GM23248 (cell line): ENCODE data around the gene WDR64. TPM values are rescaled to one million over a fixed set of nuclear protein-coding genes. Genes with fewer than 3 reads are reported as not detected.

Experiments
- DNase-seq: peaks from one replicate; pipeline ENCODE4 v3.0.0-alpha.2; 2015
- H2AFZ ChIP-seq: fragments of 200-600 bp; sonication (generic); 2 replicates; pipeline ENCODE4 v1.6.1; 2016; ENCODE audit warnings: antibody characterized with exemption
- H3F3A ChIP-seq: fragments of 200-600 bp; sonication (generic); 2 replicates; pipeline ENCODE4 v1.6.1; 2016; ENCODE audit warnings: mild to moderate bottlenecking, antibody characterized with exemption, mixed run types; ENCODE audit not compliant: insufficient read depth
- H3K27ac ChIP-seq: fragments of 200-600 bp; sonication (generic); 2 replicates; pipeline ENCODE4 v1.5.1; 2016; ENCODE audit warnings: mild to moderate bottlenecking
- H3K27me3 ChIP-seq: fragments of 200-600 bp; sonication (generic); replicated peaks from 2 replicates; pipeline ENCODE4 v1.6.1; 2016; ENCODE audit warnings: mild to moderate bottlenecking; ENCODE audit not compliant: insufficient read depth
- H3K36me3 ChIP-seq: fragments of 200-600 bp; sonication (generic); 2 replicates; pipeline ENCODE4 v1.6.1; 2016; ENCODE audit warnings: low read depth, mild to moderate bottlenecking
- H3K4me1 ChIP-seq: fragments of 200-600 bp; sonication (generic); 2 replicates; pipeline ENCODE4 v1.6.1; 2016; ENCODE audit warnings: mild to moderate bottlenecking; ENCODE audit not compliant: insufficient read depth
- H3K4me2 ChIP-seq: fragments of 200-600 bp; sonication (generic); one replicate; pipeline ENCODE4 v1.6.1; 2016; ENCODE audit warnings: mild to moderate bottlenecking; ENCODE audit not compliant: unreplicated experiment
- H3K4me3 ChIP-seq: fragments of 200-600 bp; sonication (generic); 2 replicates; pipeline ENCODE4 v1.5.1; 2016; ENCODE audit warnings: mild to moderate bottlenecking
- H3K79me2 ChIP-seq: fragments of 200-600 bp; sonication (generic); 2 replicates; pipeline ENCODE4 v1.6.1; 2016; ENCODE audit warnings: mild to moderate bottlenecking; ENCODE audit not compliant: insufficient read depth
- H3K9ac ChIP-seq: fragments of 200-600 bp; sonication (generic); 2 replicates; pipeline ENCODE4 v1.6.1; 2016; ENCODE audit warnings: mild to moderate bottlenecking
- H3K9me2 ChIP-seq: fragments of 200-600 bp; sonication (generic); 2 replicates; pipeline ENCODE4 v1.6.1; 2016; ENCODE audit warnings: mixed run types, mild to moderate bottlenecking, moderate library complexity; ENCODE audit not compliant: insufficient read depth
- H3K9me3 ChIP-seq: fragments of 200-600 bp; sonication (generic); one replicate; pipeline ENCODE4 v1.6.1; 2017; ENCODE audit warnings: low read depth
- H4K20me1 ChIP-seq: fragments of 200-600 bp; sonication (generic); 2 replicates; pipeline ENCODE4 v1.6.0; 2016; ENCODE audit not compliant: insufficient read depth
- EZH2 ChIP-seq: fragments of 200-600 bp; sonication (generic); IDR thresholded peaks from 2 replicates; pipeline ENCODE4 v1.6.1; 2018; ENCODE audit warnings: antibody characterized with exemption, mild to moderate bottlenecking; ENCODE audit not compliant: insufficient read depth, poor library complexity, severe bottlenecking
- EZH2phosphoT487 ChIP-seq: fragments of 200-600 bp; sonication (generic); IDR thresholded peaks from 2 replicates; pipeline ENCODE4 v1.6.1; 2018; ENCODE audit warnings: antibody characterized with exemption, moderate library complexity, mild to moderate bottlenecking, low read depth; ENCODE audit not compliant: insufficient read depth
- WGBS, 2 experiments: methylation state at CpG; one replicate each; pipeline ENCODE4 v1.1.6; 2015 to 2017; ENCODE audit warnings: low lambda C conversion rate in 2 of 2, low coverage in 1 of 2; ENCODE audit errors: missing lambda C conversion rate in 2 of 2; 5-methylcytosine and 5-hydroxymethylcytosine counted together
- in situ Hi-C: fragments of 300-500 bp; cut with MboI; formaldehyde crosslinking; loops from 2 replicates; pipeline ENCODE4 v1.15.0; 2020
- polyA plus RNA-seq: library from polyadenylated mRNA; unstranded; fragments of >200 nt; fragmentation: Nextera tagmentation; extraction: Ambion mirVana; gene quantifications from 2 replicates; pipeline ENCODE4 v1.2.1, GENCODE V29; 2016
- total RNA-seq: library from RNA; depleted of rRNA; stranded (reverse); fragments of >200 nt; shearing (Covaris generic); gene quantifications from 2 replicates; pipeline ENCODE4 v1.2.3, GENCODE V29; 2014

WDR64 gene
- total and polyA plus RNA-seq, 2 experiments from 2014 or later: not detected

DNA sequence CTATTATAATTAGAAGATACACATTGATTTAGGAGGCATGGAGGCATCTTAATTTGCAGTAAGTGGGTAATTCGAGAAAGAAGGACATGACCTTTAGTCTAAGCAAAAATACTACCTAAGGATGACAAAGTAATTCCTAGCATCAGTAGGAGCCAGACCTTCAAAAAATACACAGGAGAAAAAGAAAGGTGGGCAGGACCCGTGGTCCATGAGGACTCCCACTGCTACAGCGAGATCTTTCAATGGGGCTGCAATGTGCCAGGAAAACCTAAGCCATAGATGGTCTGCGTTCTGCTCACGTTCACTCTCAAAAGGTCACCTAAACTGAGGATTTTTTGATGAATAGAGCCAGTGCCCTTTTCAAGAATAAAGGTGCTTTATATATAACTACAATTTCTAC is 185.3 kb downstream of the WDR64 start:
- no peaks in the 10 kb centered on the region for H3K27me3 ChIP-seq
- no peak overlapping the region for H3K4me3 ChIP-seq
- H3K79me2 ChIP-seq: no peaks in the 10 kb centered on the region
- no peaks in the 10 kb centered on the region for H3K36me3 ChIP-seq
- H3K4me1 ChIP-seq: peaks cover 34% of the 10 kb centered on the region
- in situ Hi-C loops: loop anchor here (10.0 kb wide), 2 partner anchors 223 to 303 kb away; partner anchors contain the start of gene KMO
- no peaks in the 10 kb centered on the region for H4K20me1 ChIP-seq
- peak overlapping the region; percentile 75; the same call in 1 of the 2 replicates for H3K27ac ChIP-seq
- TF ChIP-seq EZH2phosphoT487 (no peak), EZH2 (no peak)
- no peaks in the 10 kb centered on the region for H3K9me2 ChIP-seq
- H2AFZ ChIP-seq: no peak overlapping the region
- 87 to 93% methylated on average over 5 of the region's 5 CpGs for WGBS, 2 experiments
- H3F3A ChIP-seq: peaks cover 22% of the 10 kb centered on the region
- H3K4me2 ChIP-seq: no peak overlapping the region
- DNase-seq: no peak
- no peaks in the 10 kb centered on the region for H3K9me3 ChIP-seq
- H3K9ac ChIP-seq: no peak overlapping the region

DNA sequence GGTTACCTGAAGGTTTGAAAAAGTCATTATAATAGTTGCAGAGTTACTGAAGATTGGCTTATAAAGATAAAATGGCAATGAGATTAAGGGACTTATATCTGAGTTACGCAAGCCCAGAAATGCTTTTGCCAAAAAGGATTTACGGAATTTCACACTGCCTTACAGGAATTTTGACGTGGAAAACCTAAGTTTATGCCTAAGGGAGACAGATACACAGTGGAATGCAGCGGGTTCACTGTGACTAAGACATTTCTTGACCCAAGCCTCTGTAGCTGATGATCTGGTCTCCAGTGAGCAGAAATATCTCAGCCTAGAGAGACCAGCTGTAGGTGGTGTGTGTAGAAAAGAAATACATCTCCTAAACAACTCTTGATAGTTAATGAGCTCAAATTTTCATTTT is 185.8 kb downstream of the WDR64 start:
- peak; percentile 84 for DNase-seq

DNA sequence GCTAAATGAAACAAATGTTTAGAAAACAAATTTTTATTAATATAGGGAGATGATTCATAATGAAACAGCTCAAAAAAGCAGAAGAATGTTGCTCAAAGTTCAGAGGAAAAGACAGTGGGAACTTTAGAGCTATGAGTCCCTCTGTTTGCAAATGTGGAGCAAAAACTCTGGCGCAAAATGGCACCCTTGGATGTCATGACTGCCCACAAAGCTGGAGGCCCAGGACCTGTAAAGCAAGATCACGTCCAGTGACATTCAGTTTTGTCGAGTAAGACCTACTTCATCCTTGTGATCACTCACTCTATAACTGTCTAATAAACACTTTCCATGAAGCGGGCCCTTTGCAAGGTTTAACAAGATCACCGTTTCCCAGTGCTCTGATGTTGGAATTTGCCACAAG is 186.8 kb downstream of the WDR64 start:
- H3K36me3 ChIP-seq: no peaks in the 10 kb centered on the region
- peak; percentile 31 for DNase-seq
- in situ Hi-C loops: loop anchor here (10.0 kb wide), 2 partner anchors 224 to 304 kb away; partner anchors contain the start of gene KMO
- H2AFZ ChIP-seq: no peak overlapping the region
- H3K4me2 ChIP-seq: no peak overlapping the region
- H3K79me2 ChIP-seq: no peaks in the 10 kb centered on the region
- no peaks in the 10 kb centered on the region for H3K9me2 ChIP-seq
- H3K27ac ChIP-seq: peak overlapping the region; percentile 75; the same call in 1 of the 2 replicates
- H3K4me3 ChIP-seq: no peak overlapping the region
- WGBS, 2 experiments: 94 to 99% methylated on average over 5 of the region's 5 CpGs
- H3F3A ChIP-seq: peaks cover 28% of the 10 kb centered on the region
- H3K9me3 ChIP-seq: no peaks in the 10 kb centered on the region
- H3K4me1 ChIP-seq: peaks cover 41% of the 10 kb centered on the region
- H4K20me1 ChIP-seq: no peaks in the 10 kb centered on the region
- no peak for TF ChIP-seq EZH2phosphoT487
- TF ChIP-seq EZH2: no peak
- no peaks in the 10 kb centered on the region for H3K27me3 ChIP-seq
- H3K9ac ChIP-seq: no peak overlapping the region

More for the DNA sequence above, 185.8 kb downstream of the WDR64 start:
- Histone ChIP-seq H3K9me2 (no peaks in the 10 kb centered on the region), H3K27me3 (no peaks in the 10 kb centered on the region), H2AFZ (peak overlapping the region; percentile 2; the same call in 1 of the 2 replicates), H4K20me1 (no peaks in the 10 kb centered on the region), H3F3A (peaks cover 27% of the 10 kb centered on the region), H3K79me2 (no peaks in the 10 kb centered on the region), H3K36me3 (no peaks in the 10 kb centered on the region), H3K4me3 (peak overlapping the region; percentile 29; the same call in 1 of the 2 replicates), H3K4me1 (peaks cover 39% of the 10 kb centered on the region), H3K9ac (no peak overlapping the region), H3K27ac (peak overlapping the region; percentile 75), H3K9me3 (no peaks in the 10 kb centered on the region), H3K4me2 (peak overlapping the region; percentile 37)
- TF ChIP-seq EZH2phosphoT487 (no peak), EZH2 (no peak)
- in situ Hi-C loops: loop anchor here (10.0 kb wide), 2 partner anchors 223 to 303 kb away; partner anchors contain the start of gene KMO
- whole genome bisulfite sequencing, 2 experiments: 55 to 58% methylated on average over 4 of the region's 4 CpGs

DNA sequence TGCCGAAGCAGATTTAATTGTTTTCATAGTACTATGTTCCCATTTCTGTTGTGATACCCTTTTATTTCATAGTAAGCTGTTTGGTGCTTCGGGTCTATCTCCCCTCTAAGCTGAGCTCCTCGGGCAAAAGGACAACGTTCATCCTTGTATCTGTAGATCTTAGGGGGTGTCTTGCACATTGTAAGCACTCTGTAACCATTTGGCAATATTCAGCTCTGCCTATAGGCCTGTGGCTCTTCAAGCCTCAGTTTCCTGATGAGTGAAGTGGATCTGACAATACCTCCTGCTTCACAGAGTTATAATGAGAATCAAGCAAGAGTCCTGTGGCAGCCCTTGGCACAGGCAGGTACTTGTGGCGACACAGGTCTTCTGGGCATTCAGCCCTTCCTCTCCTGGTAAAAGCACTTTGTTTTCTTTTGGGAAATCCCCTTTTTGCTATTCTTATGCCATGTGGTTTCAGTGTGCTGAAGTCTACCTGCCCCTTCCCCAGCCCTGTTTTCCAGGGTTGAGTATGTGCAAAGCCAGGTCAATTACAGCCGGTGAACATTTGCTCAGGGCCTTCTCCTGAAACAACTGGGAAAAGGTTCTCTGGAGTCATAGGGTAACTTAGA is 187.4 kb downstream of the WDR64 start:
- Histone ChIP-seq H3K9ac (no peak overlapping the region), H3K36me3 (no peaks in the 10 kb centered on the region), H2AFZ (no peak overlapping the region), H3K79me2 (no peaks in the 10 kb centered on the region), H3K27ac (no peak overlapping the region), H3F3A (peaks cover 28% of the 10 kb centered on the region), H3K4me2 (no peak overlapping the region), H3K4me3 (no peak overlapping the region), H4K20me1 (no peaks in the 10 kb centered on the region), H3K9me2 (no peaks in the 10 kb centered on the region), H3K27me3 (no peaks in the 10 kb centered on the region), H3K4me1 (peaks cover 40% of the 10 kb centered on the region), H3K9me3 (no peaks in the 10 kb centered on the region)
- in situ Hi-C loops: loop anchor here (10.0 kb wide), 2 partner anchors 225 to 305 kb away; partner anchors contain the start of gene KMO
- TF ChIP-seq EZH2phosphoT487 (no peak), EZH2 (no peak)
- 85 to 90% methylated on average over 6 of the region's 6 CpGs for WGBS, 2 experiments
- DNase-seq: no peak
